Activated CD4-positive, alpha-beta T cell treated with anti-CD3 and anti-CD28 coated beads, Interleukin-2, Interleukin-4, amounts not matched to agents 100 ng/mL and 50 ng/mL, durations not matched to agents 16 hours and 8 hours (primary cell): ENCODE results near the gene LTA.

ENCODE experiments used
- DNase-seq: peaks from one replicate; pipeline ENCODE4 v3.0.0-alpha.2; 2020; ENCODE audit warnings: low spot score

The LTA gene

DNA sequence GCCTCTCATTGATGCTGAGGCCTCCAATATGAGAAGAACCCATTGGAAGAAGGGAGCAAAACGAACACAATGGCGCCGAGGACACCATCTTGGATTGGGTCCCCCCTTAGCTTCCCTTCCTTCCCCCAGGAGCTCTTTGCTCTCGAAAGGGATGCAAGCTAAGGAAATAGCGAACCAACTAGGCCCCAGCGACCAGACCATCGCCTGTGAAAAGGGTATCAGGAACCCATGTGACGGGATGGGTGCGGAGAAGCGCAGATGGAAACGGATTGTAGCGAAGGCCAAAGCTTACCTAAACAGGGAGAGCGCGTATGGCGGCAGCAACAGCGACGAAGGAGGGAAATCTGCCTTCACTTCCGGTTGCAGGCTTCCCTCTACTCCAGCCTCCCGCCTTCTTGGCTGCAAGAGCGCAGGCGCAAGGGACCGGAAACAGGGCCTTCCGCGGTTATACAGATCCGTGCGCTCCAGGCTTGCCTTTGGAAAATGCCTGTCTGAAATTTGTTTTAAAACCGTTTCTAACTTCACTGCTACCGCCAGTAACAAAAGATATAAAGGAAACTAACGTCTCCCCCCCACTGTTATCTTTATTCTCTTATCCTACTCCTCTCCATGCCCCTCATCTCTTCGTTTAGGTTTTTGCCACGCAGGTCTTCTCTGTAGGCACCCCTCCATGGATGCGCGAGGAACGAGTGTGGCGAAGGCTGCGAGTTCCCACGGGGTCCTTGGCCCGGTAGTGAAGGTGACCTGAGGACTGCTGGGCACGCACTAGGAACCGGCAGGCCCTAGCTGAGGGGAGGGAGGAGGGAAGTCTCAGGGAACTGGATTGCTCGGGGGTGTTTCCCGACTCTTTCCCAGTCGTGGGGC, 30.2 kb upstream of the LTA start, which contains the start of gene DDX39B:
DDX39B (minus strand) TSS at position 346 of the 864 bp plus-strand sequence. CDS start 1,471 bp downstream, outside the sequence.
- DNase-seq: peak; percentile 96

DNA sequence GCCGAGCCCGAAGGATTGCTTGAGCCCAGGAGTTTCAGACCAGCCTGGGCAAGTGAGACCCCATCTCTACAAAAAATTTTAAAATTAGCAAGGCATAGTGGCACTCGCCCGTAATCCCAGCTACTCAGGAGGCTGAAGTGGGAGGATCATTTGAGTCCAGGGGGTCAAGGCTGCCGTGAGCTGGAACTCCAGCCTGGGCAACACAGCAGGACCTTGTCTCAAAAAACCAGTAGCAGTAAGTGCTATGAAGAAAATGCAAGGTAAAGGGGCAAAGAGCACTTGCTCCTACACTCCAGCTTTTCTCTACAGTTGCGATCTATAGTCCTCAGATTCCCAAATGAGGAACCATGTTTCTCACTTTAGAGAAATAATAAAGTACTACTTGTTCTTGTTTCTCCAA, 28.4 kb upstream of the LTA start:
- DNase-seq: no peak

DNA sequence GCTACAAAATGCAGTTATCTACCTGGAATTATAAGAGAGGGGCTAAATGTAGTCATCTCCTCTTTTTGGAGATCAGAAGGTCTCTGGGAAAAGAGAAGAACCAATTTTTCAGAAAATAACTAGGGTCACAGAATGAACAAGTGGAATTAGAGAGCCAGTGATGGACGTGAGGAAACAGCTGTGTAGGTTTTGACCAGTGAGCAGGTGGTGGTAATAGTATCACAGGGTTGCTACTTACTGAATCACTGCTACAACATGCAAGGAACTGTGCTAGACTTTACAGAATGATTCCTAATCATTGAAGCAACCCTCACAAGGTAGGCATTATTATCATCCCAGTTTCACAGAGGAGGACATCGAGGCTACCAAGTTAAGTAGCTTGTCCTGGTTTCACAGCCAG, 27.4 kb upstream of the LTA start:
- DNase-seq: no peak

DNA sequence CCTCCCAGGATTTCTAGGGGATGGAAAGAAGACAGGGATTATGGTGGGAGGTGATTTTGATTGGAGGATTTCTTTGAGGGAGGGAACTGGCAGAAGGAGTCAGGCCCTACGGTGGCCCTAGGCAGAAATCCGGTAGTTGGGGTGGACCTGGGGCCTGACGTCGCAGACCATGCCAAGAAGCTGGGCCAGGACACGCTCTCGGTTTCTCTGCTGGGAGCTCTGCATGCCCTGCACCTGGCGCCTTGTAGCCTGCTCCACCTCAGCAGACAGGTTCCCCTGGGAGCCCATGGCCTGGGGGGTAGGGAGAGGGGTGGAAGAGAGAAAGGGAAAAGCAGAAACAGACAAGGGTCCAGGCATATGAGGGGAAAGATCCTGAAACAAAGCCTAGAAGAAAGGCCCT, 26.8 kb upstream of the LTA start:
- DNase-seq: no peak

GRCh38 chr6:31546339-31546957, 25.6 kb upstream of the LTA start, which contains the start of gene ATP6V1G2:
Gene ATP6V1G2, minus strand, starts transcription at chr6:31546608. Its CDS starts 49 bp downstream, at chr6:31546559.
- DNase-seq: peak; percentile 94

- peak; percentile 97 for DNase-seq
Observed at GRCh38 chr6:31546958-31547726, 24.9 kb upstream of the LTA start, which contains the start of gene NFKBIL1. Gene NFKBIL1, plus strand, starts transcription at chr6:31547608. Its CDS starts 87 bp downstream, at chr6:31547695.

GRCh38 chr6:31547727-31548543, 24.2 kb upstream of the LTA start:
- DNase-seq: no peak

- no peak for DNase-seq
Observed at GRCh38 chr6:31548544-31548873, 23.6 kb upstream of the LTA start.

- DNase-seq: peak; percentile 74
Observed at GRCh38 chr6:31551371-31551770, 20.7 kb upstream of the LTA start.

GRCh38 chr6:31556307-31556706, 15.8 kb upstream of the LTA start:
- DNase-seq: no peak

- no peak for DNase-seq
Observed at GRCh38 chr6:31557443-31558317, 14.4 kb upstream of the LTA start.

DNA sequence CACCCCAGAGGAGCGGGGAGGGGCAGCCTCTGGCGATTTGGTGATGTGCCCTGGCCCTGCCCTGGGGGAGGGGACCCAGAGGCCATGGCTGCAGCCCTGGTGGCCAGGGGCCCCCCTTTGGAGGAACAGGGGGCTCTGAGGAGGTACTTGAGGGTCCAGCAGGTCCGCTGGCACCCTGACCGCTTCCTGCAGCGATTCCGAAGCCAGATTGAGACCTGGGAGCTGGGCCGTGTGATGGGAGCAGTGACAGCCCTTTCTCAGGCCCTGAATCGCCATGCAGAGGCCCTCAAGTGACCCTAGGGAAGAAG, 13.8 kb upstream of the LTA start:
- no peak for DNase-seq

DNA sequence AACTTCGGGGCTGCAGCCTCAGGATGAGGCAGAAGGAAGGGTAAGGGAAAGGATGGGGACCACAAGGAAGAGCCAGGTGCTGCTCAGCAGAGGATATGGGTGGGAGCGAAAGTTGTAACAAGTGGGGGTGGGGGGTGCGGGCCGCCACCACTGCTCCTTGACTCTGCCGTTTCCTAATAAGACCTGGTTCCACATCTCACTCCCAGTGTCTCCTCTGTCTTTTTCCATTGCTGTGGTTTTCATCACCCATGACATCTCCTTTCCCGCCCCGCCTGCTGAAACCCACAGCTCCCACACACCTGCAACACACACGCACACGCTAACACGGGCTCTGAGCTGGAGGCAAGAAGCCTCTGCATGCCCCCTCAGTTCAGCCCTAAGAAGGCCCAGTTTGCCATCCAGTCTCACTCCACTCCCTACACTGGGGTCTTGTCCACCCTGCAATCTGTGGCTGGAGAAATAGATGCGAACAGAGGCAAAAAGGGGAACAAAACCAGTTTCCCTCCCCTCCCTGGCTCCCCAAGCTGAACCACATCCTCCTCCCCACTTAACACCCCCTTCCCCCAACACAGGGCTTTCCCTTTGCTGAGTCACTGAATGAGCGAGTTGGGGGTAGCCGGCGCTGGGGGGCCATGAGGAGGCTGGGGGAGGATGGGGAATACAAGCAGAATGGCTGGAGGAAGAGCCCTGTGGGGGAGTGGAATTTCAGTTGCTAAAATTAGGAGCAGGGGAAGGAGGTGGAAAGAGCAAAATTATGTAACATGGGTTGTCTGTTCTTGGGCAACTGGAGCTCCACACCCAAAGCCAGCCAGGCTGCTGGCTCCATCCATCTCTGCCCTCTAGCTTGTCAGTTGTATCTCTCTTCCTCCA, 13.2 kb upstream of the LTA start:
- peak; percentile 72 for DNase-seq

DNA sequence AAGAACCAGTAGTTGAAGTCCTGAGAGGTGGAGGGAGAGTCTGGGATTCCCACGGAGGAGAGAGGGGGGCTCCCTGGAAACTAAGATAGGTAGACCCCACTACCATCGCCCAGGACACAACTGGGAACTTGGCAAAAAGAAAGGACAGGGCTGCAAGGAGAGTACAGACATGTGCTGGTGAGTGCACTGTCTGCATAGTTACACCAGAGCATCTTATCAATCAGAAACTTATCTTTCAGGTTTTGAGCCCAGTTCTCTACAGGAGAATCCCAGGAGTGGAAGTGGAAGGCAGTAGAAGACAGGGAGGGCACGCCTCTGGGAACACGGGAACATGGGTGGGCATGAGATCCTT, 12.5 kb upstream of the LTA start:
- no peak for DNase-seq

DNA sequence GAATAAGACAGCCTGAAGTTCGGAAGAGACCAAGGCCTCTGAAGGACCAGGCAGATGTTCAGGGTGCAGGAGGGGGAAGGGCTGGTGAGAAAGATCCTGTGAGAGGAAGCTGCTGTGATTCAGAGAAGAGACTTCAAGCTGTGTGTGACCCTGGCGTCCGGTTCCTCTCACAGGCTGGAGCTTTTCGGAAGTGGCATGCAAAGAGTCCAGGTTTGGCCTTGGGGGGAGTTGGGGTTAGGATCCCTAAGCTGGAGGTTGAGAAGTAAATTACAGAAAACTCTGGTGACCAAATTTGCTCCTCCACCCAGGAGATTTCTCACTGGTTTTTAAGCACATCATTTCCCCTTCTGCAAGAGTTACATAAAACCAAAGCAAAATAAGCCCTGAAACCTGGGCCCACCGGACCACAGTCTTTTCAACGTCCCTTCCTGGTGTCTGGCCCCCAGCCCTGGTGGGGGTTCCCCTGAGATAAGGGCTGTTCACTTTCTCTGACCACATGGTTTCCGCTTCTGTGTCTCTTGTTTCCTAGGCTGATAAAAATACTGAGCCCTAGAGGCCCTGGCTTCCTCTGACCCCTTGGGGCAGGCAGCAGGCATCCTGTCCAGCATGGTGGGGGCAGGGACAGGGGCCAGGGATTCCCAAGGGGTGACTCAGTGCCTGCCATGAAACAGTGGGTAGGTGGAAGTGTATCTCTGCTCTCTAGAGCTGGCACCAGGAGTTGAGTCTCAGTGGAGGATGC, 12.0 kb upstream of the LTA start:
- DNase-seq: peak; percentile 83

DNA sequence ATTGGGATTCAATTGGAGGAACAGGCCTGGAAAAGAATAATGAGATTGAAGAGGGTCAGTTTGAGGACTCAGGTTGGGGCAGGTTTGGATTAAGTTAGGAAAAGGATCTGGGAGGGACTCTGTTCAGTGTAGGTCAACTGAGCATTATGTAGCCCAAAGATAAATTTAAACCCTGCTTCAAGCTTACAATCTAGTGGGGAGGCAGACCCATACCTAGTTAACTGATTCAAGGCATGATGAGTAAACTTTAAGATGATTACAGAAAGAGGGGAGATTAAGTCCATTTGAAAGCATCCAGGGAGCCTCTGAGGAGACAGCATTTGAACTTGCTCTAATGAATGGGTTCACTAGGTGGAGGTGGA, 11.4 kb upstream of the LTA start:
- no peak for DNase-seq

DNA sequence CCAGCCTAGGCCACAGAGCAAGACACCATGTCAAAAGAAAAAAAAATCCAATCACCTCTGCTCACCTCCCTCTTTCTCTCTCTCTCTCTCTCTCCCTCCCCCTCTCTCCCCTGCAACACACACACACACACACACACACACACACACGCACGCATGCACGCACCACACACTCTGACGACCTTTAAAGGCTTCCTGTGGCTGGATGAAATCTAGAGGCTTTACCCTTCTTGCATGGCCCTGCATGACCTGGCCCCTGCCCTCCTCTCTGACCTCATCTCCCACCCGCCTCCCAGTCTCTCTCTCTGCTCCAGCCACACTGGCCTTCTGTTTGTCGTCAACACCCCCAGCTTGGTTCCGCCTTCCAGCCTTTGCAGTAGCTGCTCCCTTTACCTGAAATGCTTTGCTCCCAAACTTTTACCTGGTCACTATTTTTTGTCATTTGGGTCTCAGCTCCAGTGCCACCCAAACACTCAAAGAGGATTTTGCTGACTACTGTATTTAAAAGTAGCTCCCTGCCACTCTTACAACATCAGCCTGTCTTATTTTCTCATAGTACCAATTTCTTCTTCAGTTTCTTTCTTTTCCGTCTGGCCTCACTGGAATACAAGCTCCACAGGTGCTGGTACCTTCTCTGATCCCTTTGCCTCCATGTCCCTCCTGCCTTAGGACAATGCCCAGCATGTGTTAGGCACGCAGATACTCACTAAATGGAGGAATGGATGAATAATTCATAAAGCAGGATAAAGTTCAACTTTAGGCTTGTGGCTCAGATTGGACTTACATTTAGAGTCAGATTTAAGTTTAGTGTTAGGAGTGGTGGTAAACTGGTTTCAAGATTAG, 4.3 kb upstream of the LTA start:
- no peak for DNase-seq

- DNase-seq: peak; percentile 95
Observed at GRCh38 chr6:31568537-31568961, 3.5 kb upstream of the LTA start.
